ENCODE data around the gene MAPK8IP1. TPM values are rescaled to one million over a fixed set of nuclear protein-coding genes. Genes with fewer than 3 reads are reported as not detected.

The MAPK8IP1 gene
- polyA plus RNA-seq, 2 of the 4 experiments (the other 2 are of a cell fraction) = 2.6 to 5.8 TPM

GRCh38 chr11:45860764-45861510 is 24.5 kb upstream of the MAPK8IP1 start:
- no peak for DNase-seq (ENCODE audit: low read depth in 1 of 2, low spot score in 1 of 2)
- ChIA-PET POLR2A (no interaction called here), CTCF (interaction anchor here (0.7 to 10.0 kb wide), 7 partner anchors 10 to 104 kb away, joined by 3 to 67 read pairs (median 5); no protein-coding TSS in a partner anchor)

GRCh38 chr11:45864041-45864440 is 21.4 kb upstream of the MAPK8IP1 start:
- ChIA-PET POLR2A (no interaction called here), CTCF (interaction anchor here (0.9 to 1.9 kb wide), 4 partner anchors 8 to 34 kb away, joined by 3 to 6 read pairs (median 5); no protein-coding TSS in a partner anchor)
- DNase-seq (ENCODE audit: low read depth in 1 of 2, low spot score in 1 of 2) (no peak), FAIRE-seq (no peak), ATAC-seq (no peak)
- Histone ChIP-seq H3K4me2 (no peak overlapping the region), H3K27ac (no peak overlapping the region), H3K4me1 (no peaks in the 10 kb centered on the region), H3K4me3 (no peak overlapping the region), H3K9me3 (no peaks in the 10 kb centered on the region)
- no peak for TF ChIP-seq HDAC2 (IDR thresholded peaks at IDR 0.05)
- no peak for TF ChIP-seq JUNB (IDR thresholded peaks at IDR 0.05)
- no peak for TF ChIP-seq CBX8 (IDR thresholded peaks at IDR 0.05)

More at GRCh38 chr11:45860764-45861510, 24.5 kb upstream of the MAPK8IP1 start:
- Histone ChIP-seq H3K9me3 (no peaks in the 10 kb centered on the region), H3K4me2 (no peak overlapping the region), H3K27ac (no peak overlapping the region), H3K4me3 (no peak overlapping the region), H3K4me1 (no peaks in the 10 kb centered on the region)
- no peak for FAIRE-seq
- no peak for ATAC-seq
- WGBS (ENCODE audit: missing lambda C conversion rate) = 94% methylated on average over 10 of the region's 10 CpGs
- no peak for TF ChIP-seq RARB (CRISPR knock-in tag; IDR thresholded peaks at IDR 0.05)
- TF ChIP-seq HOXA7 (CRISPR knock-in tag; IDR thresholded peaks at IDR 0.05) = no peak
- TF ChIP-seq JUN (IDR thresholded peaks at IDR 0.05) = no peak
- TF ChIP-seq POLR2A (IDR thresholded peaks at IDR 0.05; ENCODE audit: low read length) = no peak
- no peak for TF ChIP-seq MAX (IDR thresholded peaks at IDR 0.05)
- TF ChIP-seq ZFP36 (IDR thresholded peaks at IDR 0.05; ENCODE audit: borderline replicate concordance, partially characterized antibody) = no peak
- TF ChIP-seq SMC3 (IDR thresholded peaks at IDR 0.05) = no peak
- no peak for TF ChIP-seq ELK1 (IDR thresholded peaks at IDR 0.05; ENCODE audit: low read depth, low read length)
- no peak for TF ChIP-seq HES2 (IDR thresholded peaks at IDR 0.05)
- TF ChIP-seq CBX2 (IDR thresholded peaks at IDR 0.05; ENCODE audit: borderline replicate concordance, low read depth) = no peak
- TF ChIP-seq NPAS2 (CRISPR knock-in tag; IDR thresholded peaks at IDR 0.05; ENCODE audit: borderline replicate concordance) = no peak
- no peak for TF ChIP-seq HMGXB4 (CRISPR knock-in tag; IDR thresholded peaks at IDR 0.05; ENCODE audit: borderline replicate concordance)
- TF ChIP-seq NFE2L2 (conservative IDR thresholded peaks at IDR 0.05; ENCODE audit: low read length) = no peak
- TF ChIP-seq EHF (CRISPR knock-in tag; IDR thresholded peaks at IDR 0.05) = no peak
- no peak for TF ChIP-seq CTCF (IDR thresholded peaks at IDR 0.05)

GRCh38 chr11:45869551-45869950 is 15.9 kb upstream of the MAPK8IP1 start:
- TF ChIP-seq CHD4 (IDR thresholded peaks at IDR 0.05; ENCODE audit: borderline replicate concordance) (no peak), ZFP36 (IDR thresholded peaks at IDR 0.05; ENCODE audit: borderline replicate concordance, partially characterized antibody) (no peak), CBX8 (IDR thresholded peaks at IDR 0.05) (no peak), PHF8 (IDR thresholded peaks at IDR 0.05; ENCODE audit: borderline replicate concordance, low read depth) (no peak), PBX3 (IDR thresholded peaks at IDR 0.05) (no peak), RCOR1 (IDR thresholded peaks at IDR 0.05; ENCODE audit: low read depth, low read length) (no peak), CHD2 (IDR thresholded peaks at IDR 0.05; ENCODE audit: low read length, partially characterized antibody) (no peak), RFX5 (IDR thresholded peaks at IDR 0.05) (no peak), RNF2 (IDR thresholded peaks at IDR 0.05; ENCODE audit: borderline replicate concordance, low read depth) (no peak), ATOH8 (CRISPR knock-in tag; IDR thresholded peaks at IDR 0.05; ENCODE audit: low read depth) (no peak), ZC3H11A (IDR thresholded peaks at IDR 0.05) (no peak)
- no peak overlapping the region for H3K4me2 ChIP-seq
- ATAC-seq = no peak
- H3K27ac ChIP-seq = no peak overlapping the region
- FAIRE-seq = no peak
- ChIA-PET POLR2A (no interaction called here), CTCF (interaction anchor here (1.4 kb wide), 1 partner anchor 28 kb away, joined by 3 read pairs; no protein-coding TSS in a partner anchor)
- no peak overlapping the region for H3K4me3 ChIP-seq
- no peaks in the 10 kb centered on the region for H3K9me3 ChIP-seq
- no peak for DNase-seq (ENCODE audit: low read depth in 1 of 2, low spot score in 1 of 2)
- no peaks in the 10 kb centered on the region for H3K4me1 ChIP-seq
- 79% methylated on average over 9 of the region's 12 CpGs for WGBS (ENCODE audit: missing lambda C conversion rate)

Measured in A549 (cell line).